ENCODE measurements around the gene CYP2W1. TPM values are rescaled to one million over a fixed set of nuclear protein-coding genes. Genes with fewer than 3 reads are reported as not detected.

Gene CYP2W1
- total and polyA plus RNA-seq, 10 of the 15 experiments (the other 5 are each of a cell fraction or from before 2014, with no cell fraction given): not detected

- in situ Hi-C loops (cut with MboI): no loop called here
- ChIA-PET RAD21 (ENCODE audit: unreplicated experiment) (no interaction called here), POLR2A (no interaction called here), SMC1A (ENCODE audit: uncharacterized antibody, unreplicated experiment) (no interaction called here), CTCF (no interaction called here)
- WGBS (ENCODE audit: insufficient coverage, insufficient replicate concordance, low lambda C conversion rate, missing lambda C conversion rate): under 1% methylated on average over 20 of the region's 22 CpGs
- BruUV-seq (replicated peaks): no TSS peak
- peak; percentile 97 for FAIRE-seq
- intact Hi-C loops (cut with micrococcal nuclease; ENCODE audit: unreplicated experiment): loop anchor here (1.0 to 2.0 kb wide), 3 partner anchors 14 to 26 kb away; no protein-coding TSS in a partner anchor
- H3K79me2 ChIP-seq (ENCODE audit: control insufficient read depth, insufficient read depth, low read length): peaks cover 5% of the 10 kb centered on the region; the same call in 1 of the 2 replicates
- no peaks in the 10 kb centered on the region for H4K20me1 ChIP-seq (ENCODE audit: control insufficient read depth, insufficient read depth)
- peak overlapping the region; percentile 74 for H3K4me2 ChIP-seq (ENCODE audit: control insufficient read depth, insufficient read depth)
- no peak overlapping the region; the same call in 1 of the 2 replicates for H3K4me3 ChIP-seq
- H3K9ac ChIP-seq (ENCODE audit: control insufficient read depth, insufficient read depth, low read length): peak overlapping the region; percentile 61
- H3K27me3 ChIP-seq (replicated peaks in 1 of 2; ENCODE audit: control insufficient read depth in 2 of 2, insufficient read depth in 2 of 2, low read length in 1 of 2): no peaks in the 10 kb centered on the region
- peaks cover 16% of the 10 kb centered on the region for H3K4me1 ChIP-seq (ENCODE audit: control insufficient read depth, insufficient read depth, low read length)
- H3K9me3 ChIP-seq (replicated peaks; ENCODE audit: control insufficient read depth, insufficient read depth, low read length): peaks cover 10% of the 10 kb centered on the region
- peak overlapping the region; percentile 5 for H2AFZ ChIP-seq (ENCODE audit: control insufficient read depth, low read depth, low read length)
- peak overlapping the region; percentile 81 for H3K27ac ChIP-seq (ENCODE audit: control insufficient read depth, insufficient read depth)
- peak; percentile 92 for DNase-seq (ENCODE audit: low read depth, low spot score)
- peaks cover 0 to 5% of the 10 kb centered on the region in 2 experiments; a peak in 3 of 4 replicates for H3K36me3 ChIP-seq (ENCODE audit: control insufficient read depth in 2 of 2, insufficient read depth in 2 of 2, low read length in 1 of 2)
- ATAC-seq: peak; percentile 92
- TF ChIP-seq JUNB (IDR thresholded peaks at IDR 0.05): peak; percentile 91
- TF ChIP-seq SMC3 (IDR thresholded peaks at IDR 0.05; ENCODE audit: borderline replicate concordance, low read length): no peak
- TF ChIP-seq TAF1 (IDR thresholded peaks at IDR 0.05; ENCODE audit: borderline replicate concordance, low read depth, low read length): 0 out of 2 replicates have a peak, but pooled peaks have one; percentile 17
- TF ChIP-seq REST (IDR thresholded peaks at IDR 0.05; ENCODE audit: low read depth, low read length): no peak
- TF ChIP-seq ZNF622 (IDR thresholded peaks at IDR 0.05): no peak
- TF ChIP-seq DPF2 (IDR thresholded peaks at IDR 0.05): peak; percentile 93
- TF ChIP-seq MLLT1 (IDR thresholded peaks at IDR 0.05): peak; percentile 78
- TF ChIP-seq KDM1A (IDR thresholded peaks at IDR 0.05; ENCODE audit: borderline replicate concordance): no peak
- no peak for TF ChIP-seq SP1 (IDR thresholded peaks at IDR 0.05; ENCODE audit: low read depth, low read length)
- peak; percentile 13; the same call in 1 of the 2 replicates for TF ChIP-seq BCL11A (IDR thresholded peaks at IDR 0.05; ENCODE audit: low read depth, low read length)
- no peak for TF ChIP-seq GABPA (IDR thresholded peaks at IDR 0.05; ENCODE audit: low read depth)
- TF ChIP-seq BHLHE40 (IDR thresholded peaks at IDR 0.05; ENCODE audit: borderline replicate concordance in 1 of 2, low read depth in 2 of 2, low read length in 1 of 2): peak; percentile 98 to 99
- TF ChIP-seq ZNF687 (IDR thresholded peaks at IDR 0.05): peak; percentile 94
- TF ChIP-seq MTA2 (IDR thresholded peaks at IDR 0.05; ENCODE audit: low read depth): peak; percentile 85
These were observed 46.5 kb upstream of the CYP2W1 start for GRCh38 chr7:936386-937054.
